ENCODE data around the gene NRXN3.

The NRXN3 gene

GRCh38 chr14:78248501-78249090, 78.4 kb downstream of the NRXN3 start:
- DNase-seq = no peak

DNA sequence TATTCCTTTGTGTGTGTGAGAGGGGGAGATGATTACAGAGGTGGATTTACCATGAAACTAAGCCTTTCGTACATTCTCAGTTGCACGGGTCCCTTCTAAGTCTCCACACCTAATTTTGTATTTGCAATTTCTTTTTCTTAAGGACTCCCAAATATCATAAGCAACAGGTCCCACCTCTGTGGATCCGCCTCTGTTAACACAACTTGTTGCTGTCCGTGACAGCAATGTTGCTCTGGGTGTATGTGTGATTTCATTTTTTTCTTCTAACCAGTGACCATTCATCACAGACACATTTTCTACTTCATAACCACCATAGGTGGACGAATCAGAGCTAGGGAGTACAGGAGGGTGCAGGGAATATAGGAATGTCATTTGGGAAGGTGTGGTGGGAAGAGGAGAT, 81.1 kb downstream of the NRXN3 start:
- no peak for DNase-seq

DNA sequence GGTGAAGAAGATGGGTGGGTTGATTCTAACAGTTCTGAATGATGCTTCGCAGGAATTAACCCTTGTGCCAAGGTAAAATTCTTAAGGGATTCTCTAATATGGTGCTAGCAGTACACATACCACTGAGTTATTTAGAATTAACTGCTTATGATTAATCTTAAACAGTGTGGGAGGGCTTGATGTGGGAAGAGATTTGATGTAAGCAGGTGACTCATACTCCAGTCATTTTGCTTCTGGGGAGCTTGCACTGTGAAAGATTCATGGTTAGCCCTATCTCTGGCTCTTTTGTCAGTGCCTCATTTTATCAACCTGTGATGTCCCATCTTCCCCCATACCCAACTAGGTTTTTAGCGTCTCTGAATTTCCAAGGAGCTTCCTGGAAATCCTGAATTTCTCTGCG, 83.8 kb downstream of the NRXN3 start:
- DNase-seq = no peak

DNA sequence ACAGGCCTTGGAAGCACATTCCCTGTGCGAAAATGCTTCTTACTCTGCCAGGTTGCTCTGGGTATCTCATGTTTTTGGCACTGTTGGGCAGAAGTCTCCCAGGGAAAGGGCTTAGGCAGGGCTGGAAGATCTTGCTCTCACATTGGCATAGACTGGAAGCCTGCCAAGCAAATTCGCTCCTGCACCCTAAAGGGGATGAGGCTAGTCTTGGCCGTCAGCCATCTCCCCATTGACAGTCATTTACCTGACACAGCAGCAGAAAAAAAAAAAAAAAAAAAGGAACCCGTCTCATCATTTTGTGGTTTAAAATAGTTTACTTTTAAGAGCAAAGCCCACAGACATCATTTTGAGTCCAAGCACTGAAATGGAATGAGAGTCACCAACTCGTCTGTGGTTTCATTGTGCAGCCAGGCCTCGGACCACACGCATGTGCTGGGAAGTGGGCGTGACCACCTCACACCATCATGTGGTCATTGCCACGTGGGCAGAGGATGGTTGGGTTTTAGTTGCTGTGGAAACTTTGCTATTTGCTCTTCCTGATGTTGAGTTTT, 84.8 kb downstream of the NRXN3 start:
- no peak for DNase-seq

GRCh38 chr14:78259831-78260230, 89.7 kb downstream of the NRXN3 start:
- DNase-seq = no peak

DNA sequence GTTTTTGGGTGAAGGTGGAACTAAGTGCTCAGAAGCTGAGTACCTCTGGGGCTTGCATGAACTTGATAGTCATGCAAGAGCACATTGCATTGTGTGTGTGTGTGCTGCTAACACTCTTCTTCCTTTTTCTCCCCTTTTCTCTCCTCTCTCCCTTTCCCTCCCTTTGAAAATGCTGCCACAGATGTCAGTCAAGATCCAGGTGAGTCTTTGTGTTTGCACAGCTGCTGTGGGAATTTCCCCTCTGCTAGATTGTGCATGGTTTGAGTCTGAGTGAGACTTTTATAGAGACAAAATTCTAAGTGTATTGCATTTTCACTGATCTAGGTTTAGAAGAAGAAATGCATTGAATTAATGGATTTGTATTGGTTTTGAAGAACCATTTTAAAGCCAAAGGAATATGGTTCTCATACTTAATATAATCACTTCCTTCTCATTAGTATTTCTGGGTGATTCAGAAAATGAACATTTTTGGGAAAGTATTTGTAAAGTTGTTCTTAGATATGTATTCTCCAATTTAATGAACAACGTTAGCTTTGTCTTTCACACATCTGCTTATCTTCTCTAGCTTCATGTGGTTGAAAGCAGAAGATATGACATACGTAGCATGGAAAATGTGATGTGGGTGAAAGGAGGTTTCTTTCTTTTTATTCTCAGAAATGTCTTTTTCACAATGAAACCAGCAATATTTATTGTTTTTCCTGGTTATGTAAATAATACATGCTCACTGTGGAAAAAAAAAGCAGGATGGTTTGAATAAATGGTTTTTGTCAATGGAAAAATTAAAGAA, 108.5 kb downstream of the NRXN3 start:
- DNase-seq = no peak

GRCh38 chr14:78282437-78282836, 112.3 kb downstream of the NRXN3 start:
- DNase-seq = no peak

DNA sequence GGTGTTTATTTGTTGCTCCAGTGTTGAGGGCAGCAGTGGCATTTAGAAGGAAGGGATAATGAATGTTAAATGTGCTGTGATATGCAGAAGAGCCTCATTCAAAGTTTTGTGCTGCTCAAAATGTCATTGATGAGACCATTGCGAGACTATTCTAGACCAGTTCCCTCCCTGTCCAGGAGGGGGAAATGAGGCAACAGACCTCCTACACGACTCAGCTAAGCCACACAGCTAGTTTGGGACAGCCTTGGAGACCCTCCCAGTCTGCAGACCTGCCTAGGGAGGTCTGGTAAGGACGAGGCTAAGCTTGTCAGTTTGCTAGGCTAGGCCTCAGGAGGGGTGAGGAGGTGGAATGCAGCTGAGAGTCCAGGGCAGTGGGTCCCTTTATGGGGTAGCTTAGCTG, 116.0 kb downstream of the NRXN3 start:
- no peak for DNase-seq

GRCh38 chr14:78292003-78292402, 121.8 kb downstream of the NRXN3 start:
- no peak for DNase-seq

GRCh38 chr14:78297858-78298257, 127.7 kb downstream of the NRXN3 start:
- no peak for DNase-seq

DNA sequence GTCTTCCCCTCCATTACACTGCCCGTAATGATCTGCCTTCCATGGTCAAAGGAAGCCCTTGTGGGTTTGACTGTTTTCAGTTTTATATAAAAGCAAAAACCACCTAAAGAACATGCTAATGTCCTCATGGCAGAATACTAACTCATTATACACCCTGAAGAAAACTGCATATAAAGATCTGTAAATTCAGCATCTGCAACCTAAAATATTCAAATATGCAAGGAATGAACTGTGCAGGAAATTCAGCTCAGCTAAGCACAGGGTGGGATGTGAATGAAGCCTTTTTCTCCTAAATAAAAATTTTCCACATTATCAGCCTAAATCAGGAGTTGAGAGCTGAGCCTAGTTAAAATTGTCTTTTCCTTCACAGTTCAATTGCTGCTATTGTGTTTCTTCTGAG, 128.1 kb downstream of the NRXN3 start:
- no peak for DNase-seq

DNA sequence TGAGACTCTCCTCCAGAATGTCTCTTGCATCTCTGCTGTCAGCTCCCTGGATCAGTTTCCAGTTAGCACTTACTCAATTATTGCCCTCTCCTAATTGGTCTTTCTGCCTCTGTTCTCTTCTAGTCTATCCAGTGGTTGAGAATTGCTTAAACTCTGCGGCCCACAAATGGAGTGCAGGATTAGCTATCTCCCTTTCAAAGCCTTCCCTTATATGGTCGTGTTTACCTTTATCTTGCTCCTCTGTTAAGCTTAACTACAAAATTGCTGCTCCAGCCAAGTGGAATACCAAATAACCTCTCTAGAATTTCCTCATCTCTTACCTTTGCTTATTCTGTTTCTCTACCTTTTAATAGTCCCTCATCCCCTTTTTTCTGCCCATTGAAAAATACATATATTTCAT, 132.7 kb downstream of the NRXN3 start:
- no peak for DNase-seq

DNA sequence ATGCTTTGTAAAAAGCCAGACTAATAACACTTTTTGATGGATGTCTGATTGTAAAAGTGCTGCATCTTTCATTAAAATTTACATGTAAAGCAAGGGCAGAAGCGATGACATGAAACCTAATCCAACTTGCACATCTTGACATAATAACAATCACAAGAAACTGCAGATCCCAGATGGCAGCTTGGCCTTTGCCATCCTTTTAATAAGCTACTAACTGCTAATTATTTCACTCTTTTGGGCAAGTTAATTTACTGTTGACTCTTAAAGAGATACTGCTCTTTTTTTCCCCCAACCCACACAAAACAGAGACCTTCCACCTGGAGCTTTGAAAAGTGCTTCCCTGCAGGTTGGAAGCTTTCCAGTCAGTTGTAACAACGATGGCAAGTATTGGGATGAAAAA, 137.5 kb downstream of the NRXN3 start:
- peak; percentile 92 for DNase-seq

GRCh38 chr14:78308079-78308478, 137.9 kb downstream of the NRXN3 start:
- peak; percentile 70 for DNase-seq

DNA sequence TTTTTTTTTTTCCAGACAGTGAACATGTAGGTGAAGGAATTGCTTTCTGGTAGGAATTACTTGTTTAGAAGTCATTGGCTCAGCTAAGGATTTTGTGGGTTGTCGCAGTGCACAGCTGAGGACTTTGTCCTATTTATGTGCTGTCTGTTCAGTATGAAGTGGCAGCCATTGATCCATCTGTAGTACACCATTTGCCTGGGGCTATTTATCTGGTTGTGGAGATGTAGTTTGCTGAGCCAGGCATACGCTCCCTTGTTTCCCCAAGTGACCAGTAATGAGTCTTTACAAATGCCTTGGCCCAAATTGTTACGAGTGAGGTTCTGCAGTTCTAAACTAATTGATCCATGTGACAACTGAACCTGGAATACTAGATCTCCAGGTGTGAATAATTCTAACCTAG, 140.1 kb downstream of the NRXN3 start:
- DNase-seq = no peak

DNA sequence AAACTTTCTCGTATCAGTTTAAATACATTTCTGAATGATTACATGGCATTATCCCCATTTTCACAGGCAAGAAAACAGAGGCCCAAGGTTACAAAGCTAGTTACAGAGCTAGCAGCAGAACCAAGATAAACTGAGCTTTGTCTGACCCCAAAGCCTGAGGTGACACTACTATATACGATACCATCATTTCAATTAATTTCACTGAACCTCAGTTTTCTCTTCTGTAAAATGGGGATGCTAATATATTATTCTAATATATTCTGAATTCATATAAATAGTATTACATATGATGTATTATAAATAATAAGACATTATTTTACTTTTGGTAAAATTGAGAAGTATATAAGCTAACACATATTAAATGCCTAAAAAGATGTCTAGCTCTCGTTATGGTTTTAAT, 143.3 kb downstream of the NRXN3 start:
- no peak for DNase-seq

- DNase-seq = no peak
These were observed 144.3 kb downstream of the NRXN3 start for GRCh38 chr14:78314484-78314883.

DNA sequence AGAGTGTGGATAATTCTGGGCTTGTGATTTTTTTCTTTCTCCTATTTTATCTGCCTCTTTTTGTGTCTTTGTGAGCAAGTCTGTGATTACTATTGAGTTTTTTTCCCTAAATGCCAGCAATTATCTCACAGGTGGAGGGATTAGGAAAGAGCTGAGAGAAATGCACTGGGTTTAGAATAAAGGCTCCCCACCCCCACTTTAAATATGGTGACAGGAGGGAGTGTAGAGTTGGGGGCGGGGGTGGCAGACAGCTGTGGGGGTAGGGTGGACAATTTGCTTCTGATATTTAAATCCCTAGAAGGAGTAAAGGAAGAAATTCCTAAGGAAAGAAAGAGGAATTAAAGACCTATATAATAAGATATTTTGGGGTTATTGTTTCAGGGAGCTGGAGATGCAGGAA, 145.9 kb downstream of the NRXN3 start:
- DNase-seq = peak; percentile 78

GRCh38 chr14:78316786-78317185, 146.6 kb downstream of the NRXN3 start:
- no peak for DNase-seq

DNA sequence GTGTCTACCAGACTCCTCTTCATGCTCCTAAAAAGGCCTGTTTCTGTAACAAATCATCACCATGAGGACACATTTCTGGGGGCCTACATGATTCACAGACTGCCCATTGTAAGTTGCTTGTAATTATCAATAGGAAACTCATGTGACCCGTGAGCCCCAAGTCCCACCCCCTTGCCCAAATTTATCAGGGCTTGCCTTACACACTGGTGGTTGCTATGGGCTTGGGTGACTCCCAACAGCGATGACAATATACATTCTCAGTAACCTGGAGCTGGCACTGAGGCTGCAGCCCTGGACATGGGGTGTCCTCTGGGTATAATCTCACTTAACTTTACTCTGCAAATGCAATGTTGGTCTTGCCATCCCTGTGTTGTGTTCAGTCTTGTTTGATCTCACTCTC, 149.2 kb downstream of the NRXN3 start:
- no peak for DNase-seq

GRCh38 chr14:78319887-78320635, 149.9 kb downstream of the NRXN3 start:
- DNase-seq = peak; percentile 94

- no peak for DNase-seq
These were observed 154.2 kb downstream of the NRXN3 start for GRCh38 chr14:78324353-78324752.

DNA sequence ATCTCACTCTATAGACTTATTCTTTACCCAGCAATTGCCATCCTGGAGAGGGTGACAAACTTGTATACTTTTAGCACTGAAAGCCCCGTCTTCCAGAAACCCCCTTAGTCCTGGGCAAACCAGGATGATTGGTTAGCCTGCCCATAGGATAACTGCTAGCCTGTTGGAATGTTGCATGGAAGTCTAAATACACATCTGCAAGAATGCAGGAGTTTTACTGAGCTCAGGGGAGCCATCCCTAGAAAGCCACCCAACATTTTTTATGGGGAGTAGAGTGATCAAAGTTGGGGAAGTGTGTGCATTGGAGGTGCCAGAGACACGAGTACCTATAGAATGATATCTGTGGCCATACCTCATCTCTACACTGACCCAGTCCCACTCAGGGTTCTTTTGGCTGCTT, 155.7 kb downstream of the NRXN3 start:
- DNase-seq = no peak
